ENCODE measurements around the gene ASB2. TPM values are rescaled to one million over a fixed set of nuclear protein-coding genes. Genes with fewer than 3 reads are reported as not detected.

Gene ASB2
- polyA plus RNA-seq, 1 of the 3 experiments (the other 2 are of a cell fraction) = 0.15 TPM

GRCh38 chr14:93924592-93925355, 51.6 kb downstream of the ASB2 start:
- H3K36me3 ChIP-seq (replicated peaks in 1 of 2; ENCODE audit: control insufficient read depth in 1 of 2, insufficient read depth in 2 of 2, low read length in 1 of 2) = no peaks in the 10 kb centered on the region
- no peak for DNase-seq
- no peak overlapping the region for H3K27ac ChIP-seq (ENCODE audit: low read depth in 2 of 2, low read length in 1 of 2)
- H3F3A ChIP-seq (replicated peaks; ENCODE audit: insufficient read depth) = no peaks in the 10 kb centered on the region
- ChIA-PET POLR2A (no interaction called here), CTCF (interaction anchor here (1.1 to 2.9 kb wide), 5 partner anchors 15 to 269 kb away, joined by 3 to 19 read pairs (median 5); no protein-coding TSS in a partner anchor)
- H3K9ac ChIP-seq = no peak overlapping the region
- no peaks in the 10 kb centered on the region for H3K4me1 ChIP-seq (ENCODE audit: control insufficient read depth in 1 of 2, insufficient read depth in 2 of 2, low read depth in 1 of 2, low read length in 1 of 2)
- no peaks in the 10 kb centered on the region for H3K79me2 ChIP-seq (ENCODE audit: insufficient read depth)
- H4K20me1 ChIP-seq (ENCODE audit: insufficient read depth) = no peaks in the 10 kb centered on the region
- no peaks in the 10 kb centered on the region for H3K9me3 ChIP-seq
- H3K4me3 ChIP-seq (ENCODE audit: low read depth in 2 of 2, low read length in 1 of 2) = no peak overlapping the region
- WGBS (ENCODE audit: low lambda C conversion rate) = 46% methylated on average over 9 of the region's 14 CpGs
- H3K9me2 ChIP-seq = no peaks in the 10 kb centered on the region
- H3K27me3 ChIP-seq (ENCODE audit: insufficient read depth) = no peaks in the 10 kb centered on the region
- H3K4me2 ChIP-seq = no peak overlapping the region
- TF ChIP-seq SMC3 (IDR thresholded peaks at IDR 0.05; ENCODE audit: low read depth, low read length) (no peak), REST (IDR thresholded peaks at IDR 0.05; ENCODE audit: low read depth, low read length) (no peak), IRF3 (IDR thresholded peaks at IDR 0.05; ENCODE audit: low read depth, low read length) (no peak), EZH2phosphoT487 (IDR thresholded peaks at IDR 0.05; ENCODE audit: borderline replicate concordance, low read depth) (no peak), FOSL2 (IDR thresholded peaks at IDR 0.05; ENCODE audit: borderline replicate concordance, low read depth) (no peak), SIN3A (IDR thresholded peaks at IDR 0.05; ENCODE audit: borderline replicate concordance, low read depth, low read length) (no peak)
- TF ChIP-seq, protein P1, sequence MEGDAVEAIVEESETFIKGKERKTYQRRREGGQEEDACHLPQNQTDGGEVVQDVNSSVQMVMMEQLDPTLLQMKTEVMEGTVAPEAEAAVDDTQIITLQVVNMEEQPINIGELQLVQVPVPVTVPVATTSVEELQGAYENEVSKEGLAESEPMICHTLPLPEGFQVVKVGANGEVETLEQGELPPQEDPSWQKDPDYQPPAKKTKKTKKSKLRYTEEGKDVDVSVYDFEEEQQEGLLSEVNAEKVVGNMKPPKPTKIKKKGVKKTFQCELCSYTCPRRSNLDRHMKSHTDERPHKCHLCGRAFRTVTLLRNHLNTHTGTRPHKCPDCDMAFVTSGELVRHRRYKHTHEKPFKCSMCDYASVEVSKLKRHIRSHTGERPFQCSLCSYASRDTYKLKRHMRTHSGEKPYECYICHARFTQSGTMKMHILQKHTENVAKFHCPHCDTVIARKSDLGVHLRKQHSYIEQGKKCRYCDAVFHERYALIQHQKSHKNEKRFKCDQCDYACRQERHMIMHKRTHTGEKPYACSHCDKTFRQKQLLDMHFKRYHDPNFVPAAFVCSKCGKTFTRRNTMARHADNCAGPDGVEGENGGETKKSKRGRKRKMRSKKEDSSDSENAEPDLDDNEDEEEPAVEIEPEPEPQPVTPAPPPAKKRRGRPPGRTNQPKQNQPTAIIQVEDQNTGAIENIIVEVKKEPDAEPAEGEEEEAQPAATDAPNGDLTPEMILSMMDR (IDR thresholded peaks at IDR 0.05) = no peak
- H2AFZ ChIP-seq (ENCODE audit: low read depth) = no peak overlapping the region

DNA sequence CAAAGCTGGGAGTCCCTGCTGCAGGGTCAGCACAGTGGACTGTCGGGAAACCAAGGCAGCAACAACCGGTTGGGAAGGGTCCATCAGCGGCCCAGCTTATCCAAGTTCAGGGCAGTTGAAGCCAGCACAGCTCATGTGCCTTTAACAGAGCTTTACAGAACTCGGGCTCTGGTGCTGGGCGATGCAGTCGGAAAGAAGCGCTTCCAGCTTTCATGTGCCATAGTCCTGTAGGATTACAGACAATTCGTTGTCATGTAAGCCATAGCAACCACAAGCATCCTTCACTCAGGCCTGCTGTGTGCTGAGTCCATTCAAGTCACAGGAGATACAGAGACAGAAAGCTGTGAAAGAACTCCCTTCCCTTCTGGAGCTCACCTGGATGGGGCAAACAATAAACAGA, 52.7 kb downstream of the ASB2 start:
- POLR2A ChIA-PET = no interaction called here
- H4K20me1 ChIP-seq (ENCODE audit: insufficient read depth) = no peaks in the 10 kb centered on the region
- H3K9me2 ChIP-seq = no peaks in the 10 kb centered on the region
- no peak overlapping the region for H3K9ac ChIP-seq
- H2AFZ ChIP-seq (ENCODE audit: low read depth) = no peak overlapping the region
- H3K4me2 ChIP-seq = no peak overlapping the region
- no peaks in the 10 kb centered on the region for H3K27me3 ChIP-seq (ENCODE audit: insufficient read depth)
- H3K79me2 ChIP-seq (ENCODE audit: insufficient read depth) = no peaks in the 10 kb centered on the region
- H3K36me3 ChIP-seq (replicated peaks in 1 of 2; ENCODE audit: control insufficient read depth in 1 of 2, insufficient read depth in 2 of 2, low read length in 1 of 2) = no peaks in the 10 kb centered on the region
- no peaks in the 10 kb centered on the region for H3F3A ChIP-seq (replicated peaks; ENCODE audit: insufficient read depth)
- DNase-seq = no peak
- 62% methylated on average over 6 of the region's 8 CpGs for whole genome bisulfite sequencing (ENCODE audit: low lambda C conversion rate)
- H3K4me1 ChIP-seq (ENCODE audit: control insufficient read depth in 1 of 2, insufficient read depth in 2 of 2, low read depth in 1 of 2, low read length in 1 of 2) = no peaks in the 10 kb centered on the region
- H3K27ac ChIP-seq (ENCODE audit: low read depth in 2 of 2, low read length in 1 of 2) = no peak overlapping the region
- no peak overlapping the region for H3K4me3 ChIP-seq (ENCODE audit: low read depth in 2 of 2, low read length in 1 of 2)
- CTCF ChIA-PET = interaction anchor here (0.7 to 2.9 kb wide), 6 partner anchors 12 to 269 kb away, joined by 3 to 19 read pairs (median 8); no protein-coding TSS in a partner anchor
- H3K9me3 ChIP-seq = no peaks in the 10 kb centered on the region
- TF ChIP-seq GATA2 (CRISPR knock-in tag; IDR thresholded peaks at IDR 0.05) = no peak
- no peak for TF ChIP-seq RAD21 (IDR thresholded peaks at IDR 0.05; ENCODE audit: low read length)
- TF ChIP-seq, protein P1 (IDR thresholded peaks at IDR 0.05) = no peak
- TF ChIP-seq IRF3 (IDR thresholded peaks at IDR 0.05; ENCODE audit: low read depth, low read length) = no peak
- TF ChIP-seq YY1 (IDR thresholded peaks at IDR 0.05; ENCODE audit: low read depth) = no peak
- TF ChIP-seq, protein P2, sequence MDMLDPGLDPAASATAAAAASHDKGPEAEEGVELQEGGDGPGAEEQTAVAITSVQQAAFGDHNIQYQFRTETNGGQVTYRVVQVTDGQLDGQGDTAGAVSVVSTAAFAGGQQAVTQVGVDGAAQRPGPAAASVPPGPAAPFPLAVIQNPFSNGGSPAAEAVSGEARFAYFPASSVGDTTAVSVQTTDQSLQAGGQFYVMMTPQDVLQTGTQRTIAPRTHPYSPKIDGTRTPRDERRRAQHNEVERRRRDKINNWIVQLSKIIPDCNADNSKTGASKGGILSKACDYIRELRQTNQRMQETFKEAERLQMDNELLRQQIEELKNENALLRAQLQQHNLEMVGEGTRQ (IDR thresholded peaks at IDR 0.05; ENCODE audit: borderline replicate concordance, low read depth, low read length) = no peak
- no peak for TF ChIP-seq TAF1 (IDR thresholded peaks at IDR 0.05; ENCODE audit: borderline replicate concordance, low read depth, low read length)
- TF ChIP-seq RFX5 (IDR thresholded peaks at IDR 0.05; ENCODE audit: low read length) = no peak

All from SK-N-SH (cell line).